SK-N-MC (cell line): ENCODE data around the gene DHX34.
"Not testable (repeated sequence)": the region's sequence is repeated elsewhere in the genome, so short reads cannot be mapped to it uniquely, and the experiment has no call there.

Experiments used
- DNase-seq: peaks from one replicate; pipeline ENCODE4 v3.0.0-alpha.2; 2011; ENCODE audit warnings: low read depth, low spot score
- H3K27ac ChIP-seq: fragments of 200-600 bp; sonication (generic); 2 replicates; pipeline ENCODE4 v1.5.1; 2016; ENCODE audit warnings: mixed run types
- H3K36me3 ChIP-seq: fragments of 200-600 bp; sonication (generic); 2 replicates; pipeline ENCODE4 v1.6.1; 2017; ENCODE audit warnings: antibody characterized with exemption, low read length, mixed read lengths; ENCODE audit not compliant: insufficient read depth
- H3K4me3 ChIP-seq: fragments of 200-600 bp; sonication (generic); 2 replicates; pipeline ENCODE4 v1.5.1; 2016
- H3K9ac ChIP-seq: fragments of 200-600 bp; sonication (generic); 2 replicates; pipeline ENCODE4 v1.8.0; 2017; ENCODE audit warnings: mixed run types, mixed read lengths; ENCODE audit not compliant: insufficient read length
- H3K9me3 ChIP-seq: fragments of 200-600 bp; sonication (generic); 2 replicates; pipeline ENCODE4 v1.6.1; 2017; ENCODE audit warnings: low read depth, mild to moderate bottlenecking, antibody characterized with exemption, low read length, moderate library complexity, mixed read lengths
- EZH2 ChIP-seq: fragments of 200-600 bp; sonication (generic); IDR thresholded peaks from one replicate; pipeline ENCODE4 v1.6.1; 2017; ENCODE audit warnings: antibody characterized with exemption
- FOXP2 ChIP-seq: optimal IDR thresholded peaks from 2 replicates; pipeline ENCODE3; 2011; ENCODE audit warnings: mild to moderate bottlenecking, moderate library complexity; ENCODE audit not compliant: insufficient read depth; ENCODE audit errors: extremely low read length, control extremely low read depth
- POLR2AphosphoS5 ChIP-seq: IDR thresholded peaks from 2 replicates; pipeline ENCODE4 v1.6.1; 2012; ENCODE audit warnings: mild to moderate bottlenecking, low read depth, low read length, borderline replicate concordance

Gene DHX34, protein sequence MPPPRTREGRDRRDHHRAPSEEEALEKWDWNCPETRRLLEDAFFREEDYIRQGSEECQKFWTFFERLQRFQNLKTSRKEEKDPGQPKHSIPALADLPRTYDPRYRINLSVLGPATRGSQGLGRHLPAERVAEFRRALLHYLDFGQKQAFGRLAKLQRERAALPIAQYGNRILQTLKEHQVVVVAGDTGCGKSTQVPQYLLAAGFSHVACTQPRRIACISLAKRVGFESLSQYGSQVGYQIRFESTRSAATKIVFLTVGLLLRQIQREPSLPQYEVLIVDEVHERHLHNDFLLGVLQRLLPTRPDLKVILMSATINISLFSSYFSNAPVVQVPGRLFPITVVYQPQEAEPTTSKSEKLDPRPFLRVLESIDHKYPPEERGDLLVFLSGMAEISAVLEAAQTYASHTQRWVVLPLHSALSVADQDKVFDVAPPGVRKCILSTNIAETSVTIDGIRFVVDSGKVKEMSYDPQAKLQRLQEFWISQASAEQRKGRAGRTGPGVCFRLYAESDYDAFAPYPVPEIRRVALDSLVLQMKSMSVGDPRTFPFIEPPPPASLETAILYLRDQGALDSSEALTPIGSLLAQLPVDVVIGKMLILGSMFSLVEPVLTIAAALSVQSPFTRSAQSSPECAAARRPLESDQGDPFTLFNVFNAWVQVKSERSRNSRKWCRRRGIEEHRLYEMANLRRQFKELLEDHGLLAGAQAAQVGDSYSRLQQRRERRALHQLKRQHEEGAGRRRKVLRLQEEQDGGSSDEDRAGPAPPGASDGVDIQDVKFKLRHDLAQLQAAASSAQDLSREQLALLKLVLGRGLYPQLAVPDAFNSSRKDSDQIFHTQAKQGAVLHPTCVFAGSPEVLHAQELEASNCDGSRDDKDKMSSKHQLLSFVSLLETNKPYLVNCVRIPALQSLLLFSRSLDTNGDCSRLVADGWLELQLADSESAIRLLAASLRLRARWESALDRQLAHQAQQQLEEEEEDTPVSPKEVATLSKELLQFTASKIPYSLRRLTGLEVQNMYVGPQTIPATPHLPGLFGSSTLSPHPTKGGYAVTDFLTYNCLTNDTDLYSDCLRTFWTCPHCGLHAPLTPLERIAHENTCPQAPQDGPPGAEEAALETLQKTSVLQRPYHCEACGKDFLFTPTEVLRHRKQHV

DNA sequence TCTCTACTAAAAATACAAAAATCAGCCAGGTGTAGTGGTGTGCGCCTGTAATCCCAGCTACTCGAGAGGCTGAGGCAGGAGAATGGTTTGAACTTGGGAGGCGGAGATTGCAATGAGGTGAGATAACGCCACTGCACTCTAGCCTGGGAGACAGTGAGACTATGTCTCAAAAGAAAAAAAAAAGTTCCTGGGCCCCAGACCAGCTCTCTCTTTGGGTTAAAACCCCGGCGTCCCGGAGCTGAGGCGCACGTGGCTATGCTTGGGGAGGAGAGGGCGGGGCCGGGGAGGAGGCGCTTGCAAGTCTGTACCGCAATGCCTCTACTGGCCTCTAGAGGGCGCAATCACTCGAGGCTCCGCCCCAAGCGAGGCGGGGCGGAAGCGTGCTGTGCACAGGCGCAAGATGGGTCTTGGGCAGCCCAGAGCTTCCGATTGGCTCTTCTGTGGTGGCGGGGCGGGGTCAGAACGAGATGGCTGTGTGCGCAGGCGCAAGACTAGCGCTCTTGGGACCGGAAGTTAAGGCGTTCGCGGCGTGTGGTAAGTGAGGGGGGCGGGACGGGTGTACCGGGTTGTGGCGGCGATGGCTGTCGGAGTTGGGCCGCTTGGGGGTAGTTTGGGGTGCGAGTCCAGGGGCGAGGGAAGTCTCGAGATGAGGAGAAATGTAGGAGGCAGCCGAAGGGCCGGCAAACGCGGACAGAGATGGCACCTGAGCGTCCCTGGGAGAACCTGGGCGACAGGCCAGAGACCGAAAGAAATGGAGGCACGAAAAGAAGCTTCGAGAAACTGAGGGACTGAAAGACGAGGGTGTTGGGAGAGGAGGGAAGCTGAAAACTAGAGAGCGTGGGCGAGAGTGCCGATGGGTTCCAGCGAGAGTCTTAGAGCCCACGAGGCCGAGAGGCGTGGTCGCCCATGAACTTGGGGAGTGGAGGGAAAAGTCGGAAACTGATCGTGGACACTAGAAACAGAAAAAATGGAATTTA is at the start of gene DHX34:
TSS of gene DHX34 (plus strand) at position 497 of the 977 bp plus-strand sequence. CDS start 3,716 bp downstream, outside the sequence.
- H3K36me3 ChIP-seq = peaks cover 23% of the 10 kb centered on the region
- no peak for TF ChIP-seq FOXP2
- peak; percentile 92 for TF ChIP-seq POLR2AphosphoS5
- peak within 1 kb of the TSS; percentile 96 for H3K4me3 ChIP-seq
- peak within 1 kb of the TSS; percentile 97 for H3K9ac ChIP-seq
- DNase-seq = peak; percentile 97
- no peaks in the 10 kb centered on the region for H3K9me3 ChIP-seq
- H3K27ac ChIP-seq = 0 out of 2 replicates have a peak within 1 kb of the TSS, but pooled peaks have one; percentile 39

DNA sequence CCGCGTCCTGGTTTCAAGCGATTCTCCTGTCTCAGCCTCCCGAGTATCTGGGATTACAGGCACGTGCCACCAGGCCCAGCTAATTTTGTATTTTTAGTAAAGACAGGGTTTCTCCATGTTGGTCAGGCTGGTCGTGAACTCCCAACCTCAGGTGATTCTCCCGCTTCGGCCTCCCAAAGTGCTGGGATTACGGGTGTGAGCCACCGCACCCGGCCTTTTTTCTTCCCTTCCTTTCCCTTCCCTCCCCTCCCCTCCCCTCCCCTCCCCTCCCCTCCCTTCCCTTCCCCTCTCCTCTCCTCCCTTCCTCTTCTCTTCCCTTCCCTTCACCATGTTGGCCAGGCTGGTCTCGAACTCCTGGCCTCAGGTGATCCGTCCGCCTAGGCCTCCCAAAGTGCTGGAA is 48.2 kb upstream of the DHX34 start:
- H3K9me3 ChIP-seq, DNase-seq, H3K27ac ChIP-seq, H3K36me3 ChIP-seq, H3K4me3 ChIP-seq, H3K9ac ChIP-seq: not testable (repeated sequence)

DNA sequence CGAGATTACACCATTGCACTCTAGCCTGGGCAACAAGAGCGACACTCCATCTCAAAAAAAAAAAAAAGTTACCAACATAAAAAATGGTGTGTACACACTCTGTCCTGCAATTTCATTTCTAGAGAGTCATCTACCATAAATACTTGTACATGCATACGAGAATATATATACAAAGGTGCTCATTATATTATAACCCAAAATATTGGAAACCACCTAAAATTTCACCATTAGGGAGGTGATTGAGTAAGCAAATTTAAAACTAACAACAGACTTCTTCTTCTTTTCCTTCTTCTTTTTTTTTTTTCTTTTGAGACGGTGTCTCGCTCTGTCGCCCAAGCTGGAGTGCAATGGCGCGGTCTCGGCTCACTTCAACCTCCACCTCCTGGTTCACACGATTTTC is 46.9 kb upstream of the DHX34 start:
- Histone ChIP-seq H3K27ac (no peak overlapping the region), H3K36me3 (no peaks in the 10 kb centered on the region), H3K9me3 (no peaks in the 10 kb centered on the region), H3K9ac (no peak overlapping the region), H3K4me3 (no peak overlapping the region)
- TF ChIP-seq POLR2AphosphoS5 (no peak), FOXP2 (no peak), EZH2 (no peak)
- no peak for DNase-seq

DNA sequence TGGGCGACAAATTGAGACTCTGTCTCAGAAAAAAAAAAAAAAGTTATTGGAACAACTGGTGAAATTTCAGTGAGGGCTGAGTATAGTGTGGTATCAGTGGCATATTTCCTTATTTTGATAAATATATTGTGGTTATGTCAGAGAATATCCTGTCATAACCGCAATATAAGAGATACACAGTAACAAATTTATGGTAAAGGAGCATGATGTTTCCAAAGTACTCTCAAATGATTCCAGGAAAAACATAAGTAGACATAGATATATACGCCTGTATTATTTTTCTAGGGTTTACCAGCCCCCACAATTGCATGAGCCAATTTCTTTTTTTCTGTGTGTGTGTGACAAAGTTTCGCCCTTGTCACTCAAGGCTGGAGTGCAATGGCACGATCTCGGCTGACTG is 45.1 kb upstream of the DHX34 start:
- Histone ChIP-seq H3K9me3 (no peaks in the 10 kb centered on the region), H3K27ac (no peak overlapping the region), H3K9ac (no peak overlapping the region), H3K36me3 (no peaks in the 10 kb centered on the region), H3K4me3 (no peak overlapping the region)
- TF ChIP-seq FOXP2 (no peak), POLR2AphosphoS5 (no peak)
- no peak for DNase-seq

DNA sequence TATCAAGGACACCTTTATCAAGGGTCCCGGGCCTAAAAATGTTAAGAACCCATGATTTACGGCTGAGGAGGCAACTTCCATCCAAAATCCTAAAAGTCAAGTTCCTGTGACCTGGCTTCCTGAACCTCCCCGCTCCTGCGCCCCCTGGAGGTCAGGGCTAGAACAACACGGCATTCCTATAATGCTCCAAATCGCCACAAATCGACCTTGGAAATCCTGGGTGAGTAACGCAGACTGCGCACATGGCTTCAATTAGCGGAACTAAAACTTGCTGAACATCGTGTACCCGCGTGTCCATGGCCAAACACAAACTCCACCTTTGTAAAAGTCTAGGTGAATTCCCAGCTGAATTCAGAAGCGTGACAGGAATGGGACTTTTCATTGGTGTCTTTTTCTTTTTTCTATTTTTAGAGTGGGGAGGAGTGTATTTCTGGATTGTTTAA is 43.8 kb upstream of the DHX34 start:
- DNase-seq = no peak
- Histone ChIP-seq H3K4me3 (peak overlapping the region; percentile 68), H3K9me3 (no peaks in the 10 kb centered on the region), H3K36me3 (no peaks in the 10 kb centered on the region), H3K9ac (no peak overlapping the region), H3K27ac (no peak overlapping the region)
- TF ChIP-seq EZH2 (no peak), FOXP2 (no peak), POLR2AphosphoS5 (no peak)

DNA sequence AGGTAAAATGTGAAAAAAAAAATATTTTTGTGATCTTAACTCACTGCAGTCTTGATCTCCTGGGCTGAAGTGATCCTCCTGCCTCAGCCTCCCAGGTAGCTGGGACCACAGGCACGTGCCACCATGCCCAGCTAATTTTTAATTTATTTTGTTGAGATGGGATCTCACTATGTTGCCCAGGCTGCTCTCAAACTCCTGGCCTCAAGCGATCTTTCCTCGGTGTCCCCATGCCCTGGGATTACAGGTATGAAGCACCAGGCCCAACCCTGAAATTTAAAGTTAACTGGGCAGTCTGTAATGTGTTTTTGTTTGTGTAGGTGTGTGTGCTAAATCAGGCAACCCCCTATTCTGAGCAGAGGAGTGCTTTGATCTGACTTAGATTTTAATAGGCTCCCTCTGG is 42.8 kb upstream of the DHX34 start:
- no peaks in the 10 kb centered on the region for H3K36me3 ChIP-seq
- no peak overlapping the region for H3K4me3 ChIP-seq
- H3K9ac ChIP-seq = no peak overlapping the region
- no peak for TF ChIP-seq FOXP2
- TF ChIP-seq EZH2 = no peak
- TF ChIP-seq POLR2AphosphoS5 = no peak
- no peak overlapping the region for H3K27ac ChIP-seq
- DNase-seq = no peak
- no peaks in the 10 kb centered on the region for H3K9me3 ChIP-seq

DNA sequence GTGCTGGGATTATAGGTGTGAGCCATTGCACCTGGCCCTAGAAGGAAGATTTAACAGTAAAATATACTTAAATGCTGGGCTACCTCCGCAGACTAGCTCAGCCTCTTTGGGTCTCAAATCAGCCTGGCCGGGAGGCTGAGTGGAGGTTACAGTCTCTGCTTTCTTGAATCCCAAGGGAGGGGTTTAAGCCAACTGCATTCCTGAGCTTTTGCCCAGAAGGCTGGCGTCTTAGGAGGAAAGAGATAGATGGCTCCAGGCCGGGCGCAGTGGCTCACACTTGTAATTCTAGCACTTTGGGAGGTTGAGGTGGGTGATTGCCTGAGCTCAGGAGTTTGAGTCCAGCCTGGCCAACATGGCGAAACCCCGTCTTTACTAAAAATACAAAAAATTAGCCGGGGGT is 40.1 kb upstream of the DHX34 start:
- TF ChIP-seq POLR2AphosphoS5 = no peak
- no peak for TF ChIP-seq FOXP2
- TF ChIP-seq EZH2 = no peak
- H3K27ac ChIP-seq = no peak overlapping the region
- no peak overlapping the region for H3K9ac ChIP-seq
- no peak overlapping the region for H3K4me3 ChIP-seq
- H3K9me3 ChIP-seq = no peaks in the 10 kb centered on the region
- no peak for DNase-seq
- no peaks in the 10 kb centered on the region for H3K36me3 ChIP-seq

DNA sequence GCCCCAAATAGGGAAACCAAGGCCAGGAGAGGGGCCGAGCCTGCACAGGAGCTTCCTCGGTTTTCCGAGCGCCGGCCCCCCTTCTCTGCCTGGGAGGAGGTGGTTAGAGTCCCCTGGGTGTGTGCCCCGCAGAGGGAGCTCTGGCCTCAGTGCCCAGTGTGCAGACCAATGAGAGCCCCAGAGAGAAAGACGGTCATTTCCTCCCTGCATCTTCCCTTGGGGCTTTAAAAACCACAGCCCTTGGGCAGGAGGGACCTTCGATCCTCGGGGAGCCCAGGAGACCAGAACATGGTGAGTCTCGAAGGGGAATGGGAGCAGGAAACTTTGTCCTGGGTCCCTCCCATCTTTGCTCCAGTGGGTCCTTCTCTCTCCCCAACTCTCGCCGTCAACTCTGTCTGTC is 39.5 kb upstream of the DHX34 start, which contains the start of gene C5AR1:
TSS of gene C5AR1 (plus strand) at position 254 of the 400 bp plus-strand sequence. CDS start at position 289, 35 bp downstream.
- H3K36me3 ChIP-seq = no peaks in the 10 kb centered on the region
- no peak within 1 kb of the TSS for H3K9ac ChIP-seq
- H3K4me3 ChIP-seq = no peak within 1 kb of the TSS
- no peak for TF ChIP-seq FOXP2
- no peak for TF ChIP-seq POLR2AphosphoS5
- TF ChIP-seq EZH2 = no peak
- H3K27ac ChIP-seq = no peak within 1 kb of the TSS
- DNase-seq = no peak
- H3K9me3 ChIP-seq = no peaks in the 10 kb centered on the region
